SU-DHL-6 (cell line): ENCODE data around the gene CLDN1.

Experiments used
- H2AFZ ChIP-seq: fragments of 200-600 bp; sonication (generic); 2 replicates; pipeline ENCODE4 v1.6.1; 2014; ENCODE audit warnings: low read depth, mild to moderate bottlenecking, moderate library complexity, mixed read lengths, antibody characterized with exemption, low read length; ENCODE audit not compliant: severe bottlenecking
- H3F3A ChIP-seq: fragments of 200-600 bp; shearing (Covaris generic); 2 replicates; pipeline ENCODE4 v1.6.0; 2016; ENCODE audit warnings: antibody characterized with exemption, mild to moderate bottlenecking; ENCODE audit not compliant: insufficient read depth
- H3K27ac ChIP-seq: fragments of 200-600 bp; sonication (generic); 2 replicates; pipeline ENCODE4 v1.5.1; 2016; ENCODE audit warnings: low read depth, mild to moderate bottlenecking, low read length, moderate library complexity, mixed read lengths
- H3K27me3 ChIP-seq: fragments of 200-600 bp; sonication (generic), shearing (Covaris generic); 2 replicates; pipeline ENCODE4 v1.6.0; 2014; ENCODE audit warnings: mild to moderate bottlenecking, low read length
- H3K36me3 ChIP-seq: fragments of 200-600 bp; sonication (generic); 2 replicates; pipeline ENCODE4 v1.6.1; 2014; ENCODE audit warnings: mild to moderate bottlenecking, low read length, mixed read lengths
- H3K4me2 ChIP-seq: fragments of 300-600, 200-600 bp; shearing (Covaris generic), sonication (generic); 2 replicates; pipeline ENCODE4 v1.6.0; 2014; ENCODE audit warnings: low read length, low read depth, mild to moderate bottlenecking; ENCODE audit not compliant: poor library complexity, severe bottlenecking
- H3K4me3 ChIP-seq: fragments of 200-600 bp; sonication (generic); 2 replicates; pipeline ENCODE4 v1.5.1; 2014; ENCODE audit warnings: antibody characterized with exemption, low read length, mild to moderate bottlenecking, mixed read lengths; ENCODE audit not compliant: insufficient read depth, poor library complexity, severe bottlenecking
- H3K79me2 ChIP-seq: fragments of 200-600 bp; sonication (generic); 2 replicates; pipeline ENCODE4 v1.6.1; 2014; ENCODE audit warnings: mild to moderate bottlenecking, low read length, moderate library complexity; ENCODE audit not compliant: insufficient read depth
- H3K9ac ChIP-seq: fragments of 200-600 bp; sonication (generic); 2 replicates; pipeline ENCODE4 v1.7.0; 2014; ENCODE audit warnings: mild to moderate bottlenecking, low read length
- H3K9me2 ChIP-seq: fragments of 200-600 bp; sonication (generic); replicated peaks from 2 replicates; pipeline ENCODE4 v1.6.1; 2014; ENCODE audit warnings: low read length; ENCODE audit not compliant: insufficient read depth
- H3K9me3 ChIP-seq: fragments of 200-600 bp; sonication (generic); 2 replicates; pipeline ENCODE4 v1.6.1; 2014; ENCODE audit warnings: low read length, mixed read lengths; ENCODE audit not compliant: insufficient read depth
- H4K20me1 ChIP-seq: fragments of 200-600 bp; sonication (generic); 2 replicates; pipeline ENCODE4 v1.6.1; 2014; ENCODE audit warnings: low read depth, mild to moderate bottlenecking, antibody characterized with exemption, low read length, moderate library complexity, mixed read lengths
- EZH2phosphoT487 ChIP-seq: fragments of 200-600 bp; sonication (generic), shearing (Covaris generic); conservative IDR thresholded peaks from 2 replicates; pipeline ENCODE4 v1.6.1; 2018; ENCODE audit warnings: mild to moderate bottlenecking, antibody characterized with exemption, low read length, moderate library complexity, mixed read lengths
- TF ChIP-seq, protein P1 (sequence below): fragments of 200-600 bp; sonication (generic); IDR thresholded peaks from one replicate; pipeline ENCODE4 v1.5.1; 2017; ENCODE audit warnings: antibody characterized with exemption, mild to moderate bottlenecking, low read length, moderate library complexity; ENCODE audit not compliant: insufficient read depth, poor library complexity, severe bottlenecking

CLDN1 gene

DNA sequence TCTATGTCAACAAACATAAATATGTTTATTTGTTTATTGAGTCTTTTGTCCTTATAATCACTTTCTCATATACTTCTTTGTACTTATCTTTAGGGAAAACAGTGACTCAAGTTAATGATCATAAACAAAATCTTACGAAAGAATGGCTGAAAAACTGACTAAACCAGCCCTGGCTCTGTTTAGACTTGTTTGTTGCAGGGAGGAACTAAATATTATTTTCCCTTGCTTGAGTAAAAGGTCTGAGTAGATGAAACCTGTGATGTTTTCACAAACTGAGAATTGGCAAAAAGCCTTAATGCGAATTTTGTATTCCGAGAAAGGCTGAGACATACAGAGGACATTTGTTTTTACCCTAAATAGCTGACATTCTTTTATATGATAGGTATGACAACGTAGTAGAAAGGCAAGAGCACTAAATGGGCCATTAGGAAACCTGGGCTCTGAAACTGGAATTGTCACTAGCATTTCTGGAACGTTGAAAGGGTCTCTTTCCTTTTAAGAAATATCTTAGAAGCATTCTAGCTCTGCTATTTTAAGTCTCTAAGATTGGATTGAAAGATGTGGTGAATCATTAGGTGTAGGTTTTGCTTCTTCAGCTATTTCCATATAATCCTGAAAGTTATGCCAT lies 47.5 kb upstream of the CLDN1 start:
- no peak overlapping the region for H2AFZ ChIP-seq

DNA sequence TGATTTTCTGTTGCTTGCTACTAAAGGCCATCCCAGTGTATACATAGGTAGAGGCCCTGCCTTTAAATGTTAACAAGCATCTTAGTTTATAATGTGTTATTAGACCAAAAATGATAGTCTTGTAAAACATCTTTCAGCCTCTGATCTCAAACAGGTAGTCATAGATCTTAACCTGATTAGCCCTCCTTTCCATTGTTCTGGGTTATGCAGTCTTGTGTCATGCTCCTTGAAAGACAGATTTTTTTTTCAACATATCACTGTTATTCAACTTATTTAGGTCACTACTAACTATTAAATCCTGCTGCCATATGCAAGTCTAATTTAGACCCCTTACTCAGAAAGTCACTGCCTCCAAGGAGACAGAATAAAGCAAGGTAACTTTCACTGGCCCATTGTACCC lies 46.6 kb upstream of the CLDN1 start:
- no peaks in the 10 kb centered on the region for H4K20me1 ChIP-seq
- no peaks in the 10 kb centered on the region for H3K36me3 ChIP-seq
- H3K27me3 ChIP-seq: no peaks in the 10 kb centered on the region
- no peak overlapping the region for H2AFZ ChIP-seq
- no peaks in the 10 kb centered on the region for H3K9me2 ChIP-seq
- H3F3A ChIP-seq: no peaks in the 10 kb centered on the region
- TF ChIP-seq, protein P1, sequence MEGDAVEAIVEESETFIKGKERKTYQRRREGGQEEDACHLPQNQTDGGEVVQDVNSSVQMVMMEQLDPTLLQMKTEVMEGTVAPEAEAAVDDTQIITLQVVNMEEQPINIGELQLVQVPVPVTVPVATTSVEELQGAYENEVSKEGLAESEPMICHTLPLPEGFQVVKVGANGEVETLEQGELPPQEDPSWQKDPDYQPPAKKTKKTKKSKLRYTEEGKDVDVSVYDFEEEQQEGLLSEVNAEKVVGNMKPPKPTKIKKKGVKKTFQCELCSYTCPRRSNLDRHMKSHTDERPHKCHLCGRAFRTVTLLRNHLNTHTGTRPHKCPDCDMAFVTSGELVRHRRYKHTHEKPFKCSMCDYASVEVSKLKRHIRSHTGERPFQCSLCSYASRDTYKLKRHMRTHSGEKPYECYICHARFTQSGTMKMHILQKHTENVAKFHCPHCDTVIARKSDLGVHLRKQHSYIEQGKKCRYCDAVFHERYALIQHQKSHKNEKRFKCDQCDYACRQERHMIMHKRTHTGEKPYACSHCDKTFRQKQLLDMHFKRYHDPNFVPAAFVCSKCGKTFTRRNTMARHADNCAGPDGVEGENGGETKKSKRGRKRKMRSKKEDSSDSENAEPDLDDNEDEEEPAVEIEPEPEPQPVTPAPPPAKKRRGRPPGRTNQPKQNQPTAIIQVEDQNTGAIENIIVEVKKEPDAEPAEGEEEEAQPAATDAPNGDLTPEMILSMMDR: no peak
- no peak for TF ChIP-seq EZH2phosphoT487
- no peak overlapping the region for H3K4me3 ChIP-seq
- no peak overlapping the region for H3K27ac ChIP-seq
- H3K9me3 ChIP-seq: no peaks in the 10 kb centered on the region
- no peaks in the 10 kb centered on the region for H3K79me2 ChIP-seq
- no peak overlapping the region for H3K4me2 ChIP-seq
- H3K9ac ChIP-seq: no peak overlapping the region

More for the DNA sequence above, 47.5 kb upstream of the CLDN1 start:
- Histone ChIP-seq H3K27me3 (no peaks in the 10 kb centered on the region), H4K20me1 (no peaks in the 10 kb centered on the region), H3K79me2 (no peaks in the 10 kb centered on the region), H3K9me2 (no peaks in the 10 kb centered on the region), H3K36me3 (no peaks in the 10 kb centered on the region), H3K9ac (no peak overlapping the region), H3K9me3 (no peaks in the 10 kb centered on the region), H3K4me3 (no peak overlapping the region), H3K4me2 (no peak overlapping the region), H3K27ac (no peak overlapping the region), H3F3A (no peaks in the 10 kb centered on the region)
- TF ChIP-seq, protein P1: no peak
- no peak for TF ChIP-seq EZH2phosphoT487

DNA sequence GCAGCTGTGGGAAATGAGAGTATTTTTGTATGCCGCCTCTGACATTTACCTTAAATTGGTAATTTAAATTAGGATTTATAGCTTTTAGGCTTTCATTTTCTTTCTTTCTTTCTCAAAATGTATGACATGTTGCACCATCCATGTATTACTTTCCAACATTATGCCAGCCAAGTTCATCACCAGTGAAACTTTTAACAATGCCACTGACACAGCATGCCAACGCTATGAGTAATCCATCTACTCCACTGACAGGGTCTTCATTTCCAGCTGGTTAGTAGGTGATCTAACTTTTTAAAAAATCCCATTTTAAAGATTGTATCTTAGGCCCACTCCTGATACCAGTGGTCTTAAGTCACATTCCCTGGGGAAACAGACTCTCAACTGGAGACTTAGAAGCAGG lies 43.9 kb upstream of the CLDN1 start:
- TF ChIP-seq, protein P1: no peak
- no peak for TF ChIP-seq EZH2phosphoT487
- no peak overlapping the region for H3K27ac ChIP-seq
- H3F3A ChIP-seq: no peaks in the 10 kb centered on the region
- H3K27me3 ChIP-seq: no peaks in the 10 kb centered on the region
- H3K9me2 ChIP-seq: no peaks in the 10 kb centered on the region
- no peak overlapping the region for H3K4me2 ChIP-seq
- H4K20me1 ChIP-seq: no peaks in the 10 kb centered on the region
- no peaks in the 10 kb centered on the region for H3K9me3 ChIP-seq
- no peak overlapping the region for H3K9ac ChIP-seq
- no peaks in the 10 kb centered on the region for H3K79me2 ChIP-seq
- H3K36me3 ChIP-seq: no peaks in the 10 kb centered on the region
- no peak overlapping the region for H2AFZ ChIP-seq
- H3K4me3 ChIP-seq: no peak overlapping the region
